ENCODE data around the gene TMEM198.

TMEM198 gene

DNA sequence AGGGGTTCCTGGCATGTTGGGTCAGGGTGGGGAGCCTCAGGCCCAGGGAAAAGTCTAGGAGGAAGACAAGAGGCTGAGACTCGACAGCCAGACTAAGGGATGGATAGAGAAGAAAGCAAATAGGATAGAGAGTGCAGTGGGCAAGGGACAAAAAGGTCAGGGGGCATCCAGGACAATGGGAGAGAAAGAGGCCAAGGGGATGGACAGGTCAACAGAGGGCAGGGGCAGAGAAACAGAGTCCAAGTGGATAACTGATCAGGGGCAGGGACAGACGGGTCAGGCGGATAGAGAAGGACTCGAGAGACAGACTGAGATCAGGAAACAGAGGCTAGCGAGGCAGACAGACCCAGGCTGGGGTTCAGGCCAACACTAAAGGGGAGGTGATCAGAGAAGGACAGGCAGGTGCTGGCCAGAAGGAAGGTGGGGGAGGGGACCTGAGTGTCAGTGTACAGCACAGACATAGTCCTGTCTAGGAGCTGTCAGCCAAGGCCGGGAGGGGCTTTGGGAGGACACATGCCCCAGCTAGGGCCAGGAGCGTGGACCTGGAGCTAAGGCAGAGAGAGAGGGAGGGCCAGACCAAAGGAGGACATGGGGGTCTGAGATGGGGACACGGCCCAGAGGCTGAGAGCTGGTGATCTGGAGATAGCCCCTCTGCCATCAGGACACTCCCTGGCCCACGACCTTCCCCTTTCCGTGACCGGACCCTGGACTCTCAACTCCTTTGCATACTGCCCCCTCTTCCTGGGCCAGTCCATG lies 17.3 kb upstream of the TMEM198 start:
- TF ChIP-seq GATA3 (IDR thresholded peaks at IDR 0.05; ENCODE audit: low read depth, low read length) (no peak), GATA2 (IDR thresholded peaks at IDR 0.05; ENCODE audit: low read depth, low read length) (peak; percentile 87)

GRCh38 chr2:219527076-219527394 lies 16.8 kb upstream of the TMEM198 start:
- TF ChIP-seq GATA2 (IDR thresholded peaks at IDR 0.05; ENCODE audit: low read depth, low read length) (no peak), GATA3 (IDR thresholded peaks at IDR 0.05; ENCODE audit: low read depth, low read length) (no peak)

DNA sequence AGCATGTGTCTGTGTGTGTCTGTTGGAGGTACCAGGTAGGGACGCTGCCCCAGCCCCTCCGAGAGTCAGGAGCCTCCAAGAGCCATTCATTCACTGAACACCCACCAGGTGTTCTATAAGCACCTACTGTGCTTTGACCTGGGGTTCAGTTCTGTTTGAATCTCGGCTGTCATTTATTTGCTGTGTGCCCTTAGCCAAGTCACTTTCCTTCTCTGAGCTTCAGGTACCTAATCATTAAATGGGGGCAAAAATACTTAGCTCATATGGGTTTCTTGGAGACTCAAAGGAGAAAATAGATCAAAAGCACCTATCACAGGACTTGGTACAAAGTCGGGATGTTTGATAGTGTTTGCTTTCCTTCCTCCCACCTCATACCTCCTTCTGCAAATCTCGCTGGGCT lies 16.4 kb upstream of the TMEM198 start:
- TF ChIP-seq GATA2 (IDR thresholded peaks at IDR 0.05; ENCODE audit: low read depth, low read length) (no peak), GATA3 (IDR thresholded peaks at IDR 0.05; ENCODE audit: low read depth, low read length) (no peak)

GRCh38 chr2:219530048-219530963 lies 13.5 kb upstream of the TMEM198 start:
- TF ChIP-seq GATA2 (IDR thresholded peaks at IDR 0.05; ENCODE audit: low read depth, low read length) (no peak), GATA3 (IDR thresholded peaks at IDR 0.05; ENCODE audit: low read depth, low read length) (no peak)

DNA sequence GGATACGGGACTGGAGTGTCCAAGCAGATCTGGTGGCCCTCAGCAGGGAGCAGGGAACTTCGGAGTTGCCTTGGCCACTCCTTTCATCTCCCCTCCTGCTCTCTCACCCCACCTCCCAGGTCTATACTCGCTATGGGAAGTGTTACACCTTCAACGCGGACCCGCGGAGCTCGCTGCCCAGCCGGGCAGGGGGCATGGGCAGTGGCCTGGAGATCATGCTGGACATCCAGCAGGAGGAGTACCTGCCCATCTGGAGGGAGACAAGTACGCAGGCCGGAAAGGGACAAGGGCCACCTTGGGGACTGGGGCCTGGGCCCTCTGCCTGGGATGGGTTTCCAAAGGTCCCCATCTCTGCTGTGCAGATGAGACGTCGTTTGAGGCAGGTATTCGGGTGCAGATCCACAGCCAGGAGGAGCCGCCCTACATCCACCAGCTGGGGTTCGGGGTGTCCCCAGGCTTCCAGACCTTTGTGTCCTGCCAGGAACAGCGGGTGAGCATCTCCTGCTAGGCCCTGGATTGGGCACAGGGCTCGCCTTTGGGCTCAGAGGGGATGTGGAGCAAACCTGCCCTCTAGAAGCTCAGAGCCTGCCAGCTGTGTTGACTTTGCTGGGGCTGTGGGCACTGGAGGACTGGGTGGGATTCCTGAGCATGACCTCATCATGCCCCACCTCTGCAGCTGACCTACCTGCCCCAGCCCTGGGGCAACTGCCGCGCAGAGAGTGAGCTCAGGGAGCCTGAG lies 12.0 kb upstream of the TMEM198 start:
- TF ChIP-seq GATA2 (IDR thresholded peaks at IDR 0.05; ENCODE audit: low read depth, low read length), result no peak
- TF ChIP-seq GATA3 (IDR thresholded peaks at IDR 0.05; ENCODE audit: low read depth, low read length), result no peak

GRCh38 chr2:219532378-219532649 lies 11.5 kb upstream of the TMEM198 start:
- TF ChIP-seq GATA2 (IDR thresholded peaks at IDR 0.05; ENCODE audit: low read depth, low read length) (no peak), GATA3 (IDR thresholded peaks at IDR 0.05; ENCODE audit: low read depth, low read length) (no peak)

- TF ChIP-seq GATA2 (IDR thresholded peaks at IDR 0.05; ENCODE audit: low read depth, low read length) (no peak), GATA3 (IDR thresholded peaks at IDR 0.05; ENCODE audit: low read depth, low read length) (no peak)
Observed at GRCh38 chr2:219533930-219534661, 9.7 kb upstream of the TMEM198 start.

GRCh38 chr2:219536425-219536824 lies 7.4 kb upstream of the TMEM198 start:
- TF ChIP-seq GATA2 (IDR thresholded peaks at IDR 0.05; ENCODE audit: low read depth, low read length) (no peak), GATA3 (IDR thresholded peaks at IDR 0.05; ENCODE audit: low read depth, low read length) (no peak)

GRCh38 chr2:219536967-219537366 lies 6.9 kb upstream of the TMEM198 start:
- TF ChIP-seq GATA3 (IDR thresholded peaks at IDR 0.05; ENCODE audit: low read depth, low read length), result no peak
- no peak for TF ChIP-seq GATA2 (IDR thresholded peaks at IDR 0.05; ENCODE audit: low read depth, low read length)

DNA sequence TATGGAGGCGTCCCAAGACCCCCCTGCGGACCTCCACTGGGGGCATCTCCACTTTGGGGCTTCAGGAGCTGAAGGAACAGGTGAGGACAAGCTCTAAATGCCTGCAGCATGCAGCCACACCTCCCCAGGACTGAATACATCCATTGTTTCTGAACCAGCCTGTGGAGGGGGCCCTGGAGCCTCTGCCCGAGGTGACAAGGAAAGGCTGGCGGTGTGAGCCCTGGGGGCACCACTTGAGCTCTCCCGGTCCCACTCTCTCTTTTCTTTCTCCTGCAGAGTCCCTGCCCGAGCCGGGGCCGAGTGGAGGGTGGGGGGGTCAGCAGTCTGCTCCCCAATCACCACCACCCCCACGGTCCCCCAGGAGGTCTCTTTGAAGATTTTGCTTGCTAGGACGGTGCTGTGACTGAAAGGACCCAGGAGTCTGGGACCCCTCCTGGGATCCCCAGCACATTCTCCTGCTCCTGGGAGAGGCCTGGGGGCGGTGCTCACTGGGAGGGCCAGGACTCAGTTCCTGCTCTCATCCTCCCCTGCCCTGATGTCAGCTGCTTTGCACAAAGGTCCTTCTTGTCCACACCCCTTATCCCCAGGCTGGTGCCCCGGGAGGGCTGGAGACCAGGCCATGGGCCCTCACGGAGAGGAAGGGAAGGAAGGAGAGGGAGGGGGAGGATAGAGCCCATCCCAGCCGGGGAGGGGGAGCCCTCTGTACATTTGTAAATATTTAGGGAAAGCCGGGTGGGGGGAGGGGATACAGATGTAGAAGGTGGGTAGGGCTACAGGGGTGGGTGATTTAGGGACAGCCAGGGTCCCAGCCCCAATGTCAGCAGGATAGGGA lies 6.0 kb upstream of the TMEM198 start:
- TF ChIP-seq GATA2 (IDR thresholded peaks at IDR 0.05; ENCODE audit: low read depth, low read length), result no peak
- no peak for TF ChIP-seq GATA3 (IDR thresholded peaks at IDR 0.05; ENCODE audit: low read depth, low read length)

GRCh38 chr2:219538504-219538951 lies 5.3 kb upstream of the TMEM198 start:
- TF ChIP-seq GATA3 (IDR thresholded peaks at IDR 0.05; ENCODE audit: low read depth, low read length), result no peak
- TF ChIP-seq GATA2 (IDR thresholded peaks at IDR 0.05; ENCODE audit: low read depth, low read length), result no peak

DNA sequence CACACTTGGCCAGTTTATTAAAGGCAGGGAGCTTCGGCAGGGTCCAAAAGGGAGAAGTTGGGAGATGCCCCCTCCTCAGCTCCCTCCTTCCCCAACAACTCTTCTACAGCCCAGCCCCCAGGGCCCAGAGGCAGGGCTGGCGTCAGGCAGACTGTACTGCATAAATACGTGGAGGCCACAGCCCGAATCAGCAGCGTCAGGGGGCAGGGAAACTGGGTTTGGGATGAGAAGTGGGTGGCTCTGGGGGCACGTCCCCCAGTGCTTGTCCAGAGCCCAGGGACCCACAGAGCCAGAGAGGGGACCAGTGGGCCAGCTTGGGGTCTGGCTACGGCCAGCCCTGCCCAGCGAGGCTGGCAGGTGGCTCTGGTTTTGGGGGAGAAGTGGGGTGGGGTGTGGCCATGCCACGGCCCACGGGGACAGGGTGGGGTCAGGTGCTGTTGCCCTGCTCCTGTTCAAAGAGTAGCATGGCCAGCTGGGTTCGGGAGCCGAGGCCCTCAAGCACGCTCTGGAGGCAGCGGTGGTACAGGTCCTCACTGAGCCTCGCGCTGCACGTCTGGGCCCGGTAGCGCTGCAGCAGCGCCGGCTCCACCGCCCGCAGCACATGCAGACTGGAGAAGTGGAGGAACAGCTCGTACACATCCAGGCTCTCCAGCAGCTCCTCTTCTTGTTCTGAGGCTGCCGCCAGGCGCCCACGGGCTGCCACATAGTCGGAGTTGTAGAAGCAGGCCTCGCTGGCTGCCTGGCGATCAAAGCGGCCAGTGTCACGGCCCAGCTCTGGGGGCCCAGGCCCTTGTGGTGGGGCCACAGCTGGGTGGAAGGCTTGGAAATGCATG lies 4.7 kb upstream of the TMEM198 start:
- TF ChIP-seq GATA2 (IDR thresholded peaks at IDR 0.05; ENCODE audit: low read depth, low read length) (no peak), GATA3 (IDR thresholded peaks at IDR 0.05; ENCODE audit: low read depth, low read length) (no peak)
